Measurements from ENCODE around the gene HOMER1.

The HOMER1 gene

DNA sequence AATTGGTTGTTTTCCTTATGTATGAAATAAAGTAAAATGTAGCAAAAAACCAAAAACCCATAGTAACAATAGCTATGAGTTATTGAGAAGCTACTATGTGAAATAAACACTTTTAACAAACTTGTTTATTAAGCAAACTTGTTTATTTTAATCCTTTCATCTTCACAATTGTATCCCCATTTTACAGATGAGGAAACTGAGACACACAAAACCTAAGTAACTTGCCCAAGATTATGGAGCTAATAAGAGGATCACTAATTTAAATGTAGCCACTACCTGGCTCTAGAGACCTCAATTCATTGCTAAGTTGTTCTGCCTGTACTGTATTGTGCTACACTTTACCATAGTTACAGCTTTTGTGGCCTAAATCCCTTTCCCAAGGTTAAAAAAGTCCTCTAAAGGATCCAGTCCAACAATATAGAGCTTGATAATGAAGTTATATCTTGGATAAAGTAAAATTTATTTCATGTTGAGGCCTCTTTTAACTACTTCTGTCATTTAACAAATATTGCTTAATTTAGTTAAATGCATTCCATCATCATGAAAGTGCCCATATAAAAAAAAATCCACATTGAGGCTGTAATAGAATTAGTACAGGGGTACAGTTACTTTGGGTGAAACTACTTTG is 22.1 kb downstream of the HOMER1 start:
- H3K4me3 ChIP-seq (replicated peaks; ENCODE audit: low read depth, low read length) = no peak overlapping the region
- no peak for DNase-seq (ENCODE audit: low read depth)
- TF ChIP-seq, protein P1, sequence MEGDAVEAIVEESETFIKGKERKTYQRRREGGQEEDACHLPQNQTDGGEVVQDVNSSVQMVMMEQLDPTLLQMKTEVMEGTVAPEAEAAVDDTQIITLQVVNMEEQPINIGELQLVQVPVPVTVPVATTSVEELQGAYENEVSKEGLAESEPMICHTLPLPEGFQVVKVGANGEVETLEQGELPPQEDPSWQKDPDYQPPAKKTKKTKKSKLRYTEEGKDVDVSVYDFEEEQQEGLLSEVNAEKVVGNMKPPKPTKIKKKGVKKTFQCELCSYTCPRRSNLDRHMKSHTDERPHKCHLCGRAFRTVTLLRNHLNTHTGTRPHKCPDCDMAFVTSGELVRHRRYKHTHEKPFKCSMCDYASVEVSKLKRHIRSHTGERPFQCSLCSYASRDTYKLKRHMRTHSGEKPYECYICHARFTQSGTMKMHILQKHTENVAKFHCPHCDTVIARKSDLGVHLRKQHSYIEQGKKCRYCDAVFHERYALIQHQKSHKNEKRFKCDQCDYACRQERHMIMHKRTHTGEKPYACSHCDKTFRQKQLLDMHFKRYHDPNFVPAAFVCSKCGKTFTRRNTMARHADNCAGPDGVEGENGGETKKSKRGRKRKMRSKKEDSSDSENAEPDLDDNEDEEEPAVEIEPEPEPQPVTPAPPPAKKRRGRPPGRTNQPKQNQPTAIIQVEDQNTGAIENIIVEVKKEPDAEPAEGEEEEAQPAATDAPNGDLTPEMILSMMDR (IDR thresholded peaks at IDR 0.05; ENCODE audit: low read length, missing control alignments) = no peak

DNA sequence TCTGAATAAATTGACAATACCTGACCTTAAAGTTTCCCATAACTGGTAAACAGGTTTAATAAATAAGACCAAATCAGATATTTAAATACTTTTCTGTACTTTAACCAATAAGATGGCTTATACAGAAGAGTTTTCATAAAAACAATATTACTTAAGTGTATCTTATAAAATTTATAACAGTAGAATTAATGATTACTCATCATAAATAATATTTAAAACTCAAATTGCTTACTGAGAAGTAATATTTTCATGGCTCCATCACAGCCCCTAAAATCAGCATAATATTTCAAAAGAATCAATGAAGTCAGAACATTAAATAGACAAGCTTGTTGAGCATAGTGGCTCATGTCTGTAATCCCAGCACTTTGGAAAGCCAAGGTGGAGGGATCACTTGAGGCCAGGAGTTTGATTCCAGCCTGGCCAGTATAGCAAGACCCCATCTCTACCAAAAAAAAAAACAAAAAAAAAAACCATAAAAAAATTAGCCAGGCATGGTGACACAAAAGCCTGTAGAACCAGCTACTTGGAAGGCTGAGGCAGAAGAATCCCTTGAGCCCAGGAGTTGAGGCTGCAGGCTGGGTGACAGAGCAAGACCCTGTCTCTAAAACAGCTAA is 23.5 kb downstream of the HOMER1 start:
- TF ChIP-seq, protein P1 (IDR thresholded peaks at IDR 0.05; ENCODE audit: low read length, missing control alignments) = no peak
- H3K4me3 ChIP-seq (replicated peaks; ENCODE audit: low read depth, low read length) = no peak overlapping the region
- DNase-seq (ENCODE audit: low read depth) = no peak

DNA sequence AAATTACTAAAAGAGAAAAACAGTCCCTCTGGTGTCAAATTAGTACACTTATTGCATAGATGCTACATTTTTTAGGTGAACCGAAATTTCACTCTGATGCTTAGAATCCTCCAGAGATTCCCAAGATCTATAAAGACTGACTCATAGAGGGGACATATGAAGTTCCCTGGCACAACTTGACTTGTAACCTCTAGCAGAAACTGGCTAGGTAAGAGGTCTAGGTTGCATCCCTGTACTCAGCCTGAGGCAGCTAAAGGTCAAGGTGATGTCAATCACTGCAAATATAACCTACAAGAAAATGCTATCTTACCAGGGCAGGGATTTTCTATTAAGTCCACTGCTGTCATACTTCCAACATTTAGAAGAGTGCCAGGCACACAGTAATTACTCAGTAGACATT is 24.2 kb downstream of the HOMER1 start:
- TF ChIP-seq, protein P1 (IDR thresholded peaks at IDR 0.05; ENCODE audit: low read length, missing control alignments) = no peak
- no peak for DNase-seq (ENCODE audit: low read depth)
- no peak overlapping the region for H3K4me3 ChIP-seq (replicated peaks; ENCODE audit: low read depth, low read length)

DNA sequence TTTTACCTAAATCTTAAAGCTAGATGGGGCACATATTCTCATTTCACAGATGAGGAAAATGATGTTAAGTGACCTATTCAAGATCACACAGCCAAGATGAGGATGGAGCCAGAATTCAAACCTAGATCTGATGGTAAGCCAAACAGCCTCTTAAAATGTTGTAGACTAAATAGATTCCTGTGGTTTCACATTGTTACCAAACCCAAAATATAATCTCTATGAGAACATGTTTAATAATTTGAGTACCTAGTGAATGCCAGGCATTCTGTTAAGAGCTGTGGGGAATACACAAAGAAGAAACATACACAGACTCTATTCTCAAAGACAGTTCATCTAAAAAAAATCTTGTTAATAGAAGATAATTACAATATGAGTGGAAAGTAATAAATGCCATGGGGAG is 25.2 kb downstream of the HOMER1 start:
- peak; percentile 51 for DNase-seq (ENCODE audit: low read depth)
- TF ChIP-seq, protein P1 (IDR thresholded peaks at IDR 0.05; ENCODE audit: low read length, missing control alignments) = no peak
- H3K4me3 ChIP-seq (replicated peaks; ENCODE audit: low read depth, low read length) = no peak overlapping the region

DNA sequence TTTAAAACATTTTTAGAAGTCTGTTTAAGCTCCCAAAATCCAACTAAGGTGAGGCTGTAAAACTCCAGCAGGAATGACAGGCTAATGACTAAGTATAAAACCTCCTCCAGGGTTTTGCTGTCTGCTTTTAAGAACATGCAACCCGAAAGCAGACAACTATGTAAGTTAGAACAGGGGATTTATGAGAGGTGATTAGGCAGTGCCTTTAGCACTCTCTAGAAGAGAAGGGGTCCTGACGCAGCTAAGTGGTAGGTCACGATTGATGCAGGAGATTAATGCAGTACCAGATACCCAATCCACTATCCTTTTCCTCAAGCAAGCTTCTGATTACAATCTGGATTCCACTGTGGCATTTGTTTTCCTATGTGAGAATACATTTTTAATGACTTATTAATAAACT is 25.9 kb downstream of the HOMER1 start:
- TF ChIP-seq, protein P1 (IDR thresholded peaks at IDR 0.05; ENCODE audit: low read length, missing control alignments) = no peak
- H3K4me3 ChIP-seq (replicated peaks; ENCODE audit: low read depth, low read length) = no peak overlapping the region
- DNase-seq (ENCODE audit: low read depth) = no peak

DNA sequence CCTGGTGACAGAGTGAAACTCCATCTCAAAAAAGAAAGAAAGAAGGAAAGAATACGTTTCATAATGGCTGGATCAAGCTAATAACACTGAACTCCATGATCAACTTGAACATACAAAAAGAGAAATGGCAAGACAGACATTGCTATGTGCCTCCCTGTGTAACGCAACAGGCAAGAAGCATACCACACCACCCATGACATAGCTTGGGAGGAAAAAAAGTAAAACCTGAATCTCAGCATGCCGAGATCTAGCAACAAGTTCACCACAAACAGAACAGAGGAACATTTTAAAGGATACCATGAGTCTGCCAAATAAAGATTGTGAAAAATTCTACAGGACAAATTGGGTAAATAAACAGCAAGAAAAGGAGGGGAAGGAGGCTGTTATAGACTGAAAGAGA is 26.7 kb downstream of the HOMER1 start:
- DNase-seq (ENCODE audit: low read depth) = no peak
- TF ChIP-seq, protein P1 (IDR thresholded peaks at IDR 0.05; ENCODE audit: low read length, missing control alignments) = no peak
- no peak overlapping the region for H3K4me3 ChIP-seq (replicated peaks; ENCODE audit: low read depth, low read length)

DNA sequence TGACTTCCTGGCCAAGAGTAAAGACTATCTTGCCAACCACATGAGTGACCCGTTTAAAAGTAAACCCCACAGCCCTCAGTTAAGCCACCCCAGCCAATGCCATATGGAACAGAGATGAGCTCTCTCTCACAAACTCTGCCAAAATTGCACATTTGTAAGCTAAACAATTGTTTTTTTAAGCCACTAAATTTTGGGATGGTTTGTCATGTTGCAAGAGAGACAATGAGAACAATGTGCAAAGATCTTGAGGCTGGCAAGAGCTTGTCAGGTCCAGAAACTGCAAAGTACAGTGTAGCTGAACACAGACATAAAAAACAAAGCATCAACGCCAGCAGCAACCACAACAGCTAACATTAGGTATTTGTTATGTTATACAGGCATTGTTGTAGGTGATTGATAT is 27.8 kb downstream of the HOMER1 start:
- TF ChIP-seq, protein P1 (IDR thresholded peaks at IDR 0.05; ENCODE audit: low read length, missing control alignments) = no peak
- peak; percentile 28 for DNase-seq (ENCODE audit: low read depth)
- no peak overlapping the region for H3K4me3 ChIP-seq (replicated peaks; ENCODE audit: low read depth, low read length)

All from fibroblast of pulmonary artery (primary cell).